HG03571 (cell line): Measurements from ENCODE around the gene ZNF837.
"Not testable (repeated sequence)": the region's sequence is repeated elsewhere in the genome, so short reads cannot be mapped to it uniquely, and the experiment has no call there.

ENCODE experiments used
- ATAC-seq: cut with Tn5 transposase; IDR thresholded peaks from one replicate; pipeline ENCODE4 v1.9.1; 2021; ENCODE audit not compliant: unreplicated experiment

The ZNF837 gene

GRCh38 chr19:58380662-58381459 is at the start of gene ZNF837:
Gene ZNF837 (minus strand): TSS chr19:58381030. CDS start chr19:58369332, 11,698 bp downstream.
- peak; percentile 74 for ATAC-seq

- no peak for ATAC-seq
Observed at GRCh38 chr19:58429745-58430144, 48.9 kb upstream of the ZNF837 start.

- no peak for ATAC-seq
Observed at GRCh38 chr19:58428617-58429016, 47.8 kb upstream of the ZNF837 start.

GRCh38 chr19:58417071-58417470 is 36.2 kb upstream of the ZNF837 start:
- ATAC-seq = no peak

GRCh38 chr19:58416604-58417003 is 35.8 kb upstream of the ZNF837 start:
- no peak for ATAC-seq

GRCh38 chr19:58409010-58409790 is 28.4 kb upstream of the ZNF837 start:
- peak; percentile 15 for ATAC-seq

GRCh38 chr19:58408152-58409009 is 27.6 kb upstream of the ZNF837 start, which contains the start of gene ZNF584:
Gene ZNF584 (plus strand): TSS chr19:58408649. CDS start chr19:58409148, 499 bp downstream.
- ATAC-seq = peak; percentile 84

- ATAC-seq = no peak
Observed at GRCh38 chr19:58407658-58408151, 26.9 kb upstream of the ZNF837 start.

GRCh38 chr19:58406818-58407657 is 26.2 kb upstream of the ZNF837 start:
- ATAC-seq = no peak

GRCh38 chr19:58403920-58404478 is 23.2 kb upstream of the ZNF837 start:
- not testable (repeated sequence) for ATAC-seq

GRCh38 chr19:58401840-58402421 is 21.1 kb upstream of the ZNF837 start:
- no peak for ATAC-seq

GRCh38 chr19:58400916-58401839 is 20.3 kb upstream of the ZNF837 start:
- ATAC-seq = peak; percentile 95

GRCh38 chr19:58400316-58400915 is 19.6 kb upstream of the ZNF837 start:
- no peak for ATAC-seq

GRCh38 chr19:58399903-58400302 is 19.1 kb upstream of the ZNF837 start:
- no peak for ATAC-seq

- no peak for ATAC-seq
Observed at GRCh38 chr19:58398545-58398944, 17.7 kb upstream of the ZNF837 start.

GRCh38 chr19:58398087-58398486 is 17.3 kb upstream of the ZNF837 start:
- ATAC-seq = no peak

- no peak for ATAC-seq
Observed at GRCh38 chr19:58397533-58398037, 16.8 kb upstream of the ZNF837 start.
